HFFc6 (cell line): ENCODE measurements around the gene LORICRIN. TPM values are rescaled to one million over a fixed set of nuclear protein-coding genes. Genes with fewer than 3 reads are reported as not detected.
"Not testable (repeated sequence)": the region's sequence is repeated elsewhere in the genome, so short reads cannot be mapped to it uniquely, and the experiment has no call there.

ENCODE experiments used
- DNase-seq: peaks from one replicate; pipeline ENCODE4 v3.0.0-alpha.2; 2018
- H3K27ac Mint-ChIP-seq: 2 replicates; pipeline ENCODE4 v1.8.0; 2020; ENCODE audit warnings: mild to moderate bottlenecking, mixed read lengths
- H3K27me3 Mint-ChIP-seq: 2 replicates; pipeline ENCODE4 v1.8.0; 2021; ENCODE audit warnings: mild to moderate bottlenecking, moderate library complexity, mixed read lengths; ENCODE audit not compliant: insufficient read depth
- H3K36me3 Mint-ChIP-seq: 2 replicates; pipeline ENCODE4 v1.8.0; 2021; ENCODE audit warnings: low read depth, mixed read lengths
- H3K4me1 Mint-ChIP-seq: 2 replicates; pipeline ENCODE4 v1.8.0; 2020; ENCODE audit warnings: low read depth, mixed read lengths
- H3K4me3 Mint-ChIP-seq: 2 replicates; pipeline ENCODE4 v1.8.0; 2020; ENCODE audit warnings: mild to moderate bottlenecking, moderate library complexity, mixed read lengths
- H3K9me3 Mint-ChIP-seq: 2 replicates; pipeline ENCODE4 v1.8.0; 2020; ENCODE audit warnings: mild to moderate bottlenecking, mixed read lengths
- total RNA-seq, 6 experiments: library from RNA; stranded (reverse); fragmentation: NEBNext Ultra II Directional; extraction: Animal tissue kit (Norgen Biotek cat#: 25700); gene quantifications; 2 replicates in 1 of 6; 3 replicates in 5 of 6; pipeline ENCODE4 v1.2.3, GENCODE V29; 2021
- TF ChIP-seq, protein P1 (sequence below): fragments of 200-600 bp; sonication (generic); IDR thresholded peaks from 2 replicates; pipeline ENCODE4 v1.5.0; 2021; ENCODE audit warnings: antibody characterized with exemption, mild to moderate bottlenecking

LORICRIN gene
- total RNA-seq, 6 experiments from 2014 or later: not detected

GRCh38 chr1:153217744-153218416 is 41.6 kb upstream of the LORICRIN start:
- TF ChIP-seq, protein P1, sequence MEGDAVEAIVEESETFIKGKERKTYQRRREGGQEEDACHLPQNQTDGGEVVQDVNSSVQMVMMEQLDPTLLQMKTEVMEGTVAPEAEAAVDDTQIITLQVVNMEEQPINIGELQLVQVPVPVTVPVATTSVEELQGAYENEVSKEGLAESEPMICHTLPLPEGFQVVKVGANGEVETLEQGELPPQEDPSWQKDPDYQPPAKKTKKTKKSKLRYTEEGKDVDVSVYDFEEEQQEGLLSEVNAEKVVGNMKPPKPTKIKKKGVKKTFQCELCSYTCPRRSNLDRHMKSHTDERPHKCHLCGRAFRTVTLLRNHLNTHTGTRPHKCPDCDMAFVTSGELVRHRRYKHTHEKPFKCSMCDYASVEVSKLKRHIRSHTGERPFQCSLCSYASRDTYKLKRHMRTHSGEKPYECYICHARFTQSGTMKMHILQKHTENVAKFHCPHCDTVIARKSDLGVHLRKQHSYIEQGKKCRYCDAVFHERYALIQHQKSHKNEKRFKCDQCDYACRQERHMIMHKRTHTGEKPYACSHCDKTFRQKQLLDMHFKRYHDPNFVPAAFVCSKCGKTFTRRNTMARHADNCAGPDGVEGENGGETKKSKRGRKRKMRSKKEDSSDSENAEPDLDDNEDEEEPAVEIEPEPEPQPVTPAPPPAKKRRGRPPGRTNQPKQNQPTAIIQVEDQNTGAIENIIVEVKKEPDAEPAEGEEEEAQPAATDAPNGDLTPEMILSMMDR: no peak
- peaks cover 12% of the 10 kb centered on the region for H3K27me3 Mint-ChIP-seq
- no peak overlapping the region for H3K27ac Mint-ChIP-seq
- H3K4me3 Mint-ChIP-seq: no peak overlapping the region
- H3K4me1 Mint-ChIP-seq: no peaks in the 10 kb centered on the region
- H3K36me3 Mint-ChIP-seq: no peaks in the 10 kb centered on the region
- H3K9me3 Mint-ChIP-seq: no peaks in the 10 kb centered on the region
- DNase-seq: no peak

- H3K36me3 Mint-ChIP-seq: no peaks in the 10 kb centered on the region
- H3K9me3 Mint-ChIP-seq: no peaks in the 10 kb centered on the region
- no peak for DNase-seq
- H3K4me1 Mint-ChIP-seq: no peaks in the 10 kb centered on the region
- no peak overlapping the region for H3K4me3 Mint-ChIP-seq
- TF ChIP-seq, protein P1: no peak
- peaks cover 14% of the 10 kb centered on the region for H3K27me3 Mint-ChIP-seq
- no peak overlapping the region for H3K27ac Mint-ChIP-seq
These were observed 38.7 kb upstream of the LORICRIN start for GRCh38 chr1:153220606-153221303.

DNA sequence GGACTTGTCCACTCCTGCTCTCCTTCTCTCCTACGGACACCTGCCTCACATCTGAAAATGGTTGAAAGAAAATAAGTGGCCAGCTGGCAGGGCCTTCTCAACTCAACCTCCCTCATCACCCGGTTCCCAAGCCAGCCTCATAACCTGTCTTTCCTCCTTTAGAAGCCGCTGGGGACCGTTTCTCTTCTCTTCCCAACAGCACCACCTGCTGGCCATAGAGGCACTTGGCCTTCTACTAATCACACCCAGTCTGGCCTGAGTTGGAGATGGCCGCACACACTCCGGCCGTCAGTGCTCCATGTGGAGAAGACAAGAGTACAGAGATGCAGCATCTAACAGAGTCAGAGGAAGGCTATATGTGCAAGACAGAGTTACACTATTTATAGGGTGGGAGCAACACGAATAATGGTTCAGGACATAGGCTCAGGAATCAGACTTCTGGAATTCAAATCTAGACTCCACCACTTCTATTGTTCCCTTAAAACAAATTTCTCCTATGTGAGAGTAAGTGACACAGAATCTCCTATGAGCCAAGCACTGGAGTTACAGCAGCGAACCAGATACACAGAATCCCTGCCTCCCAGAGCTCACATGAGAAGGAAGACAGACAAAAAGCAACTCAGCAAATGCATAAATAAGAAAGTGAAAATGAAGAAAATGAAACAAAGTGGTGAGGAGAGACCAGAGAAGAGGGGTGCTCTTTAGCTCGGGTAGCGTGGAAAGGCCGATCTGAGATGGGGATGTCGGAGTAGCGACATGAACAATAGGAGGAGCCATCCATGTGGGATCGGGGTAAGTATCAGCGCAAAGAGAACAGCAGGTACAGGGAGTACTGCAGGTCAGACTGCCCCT is 36.2 kb upstream of the LORICRIN start:
- not testable (repeated sequence) for H3K4me1 Mint-ChIP-seq
- H3K27me3 Mint-ChIP-seq: peaks cover 14% of the 10 kb centered on the region
- DNase-seq: peak; percentile 50

DNA sequence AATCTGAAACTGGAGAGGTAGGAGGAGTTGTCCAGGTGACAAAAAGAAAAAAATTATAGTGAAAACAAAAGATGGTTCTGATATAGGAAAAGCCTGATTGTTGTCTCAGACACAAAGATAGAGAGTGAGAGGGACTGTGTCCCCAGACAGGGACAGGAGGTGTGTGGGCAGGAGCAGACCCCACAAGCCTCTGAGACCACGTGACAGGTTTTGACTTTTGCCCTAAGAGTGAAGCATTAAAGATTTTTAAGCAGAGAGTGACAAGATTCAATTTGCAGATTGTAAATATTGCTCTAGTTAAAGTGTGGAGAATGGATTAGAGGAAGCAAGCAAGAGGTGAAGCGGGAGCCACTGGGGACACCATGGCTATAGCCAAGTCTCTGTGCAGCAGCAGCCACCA is 31.7 kb upstream of the LORICRIN start:
- H3K36me3 Mint-ChIP-seq: no peaks in the 10 kb centered on the region
- H3K4me3 Mint-ChIP-seq: no peak overlapping the region
- no peaks in the 10 kb centered on the region for H3K9me3 Mint-ChIP-seq
- peaks cover 6% of the 10 kb centered on the region for H3K27me3 Mint-ChIP-seq
- H3K27ac Mint-ChIP-seq: no peak overlapping the region
- DNase-seq: no peak
- H3K4me1 Mint-ChIP-seq: no peaks in the 10 kb centered on the region
- TF ChIP-seq, protein P1: no peak

More for the DNA sequence above, 36.2 kb upstream of the LORICRIN start:
- H3K9me3 Mint-ChIP-seq, H3K27ac Mint-ChIP-seq, H3K36me3 Mint-ChIP-seq: not testable (repeated sequence)
- H3K4me3 Mint-ChIP-seq: peak overlapping the region; percentile 46; the same call in 1 of the 2 replicates
- TF ChIP-seq, protein P1: peak; percentile 85

GRCh38 chr1:153228491-153228890 is 31.0 kb upstream of the LORICRIN start:
- DNase-seq: no peak
- TF ChIP-seq, protein P1: no peak
- Mint-ChIP-seq H3K27ac (no peak overlapping the region), H3K27me3 (peaks cover 6% of the 10 kb centered on the region), H3K9me3 (no peaks in the 10 kb centered on the region), H3K4me1 (no peaks in the 10 kb centered on the region), H3K36me3 (no peaks in the 10 kb centered on the region), H3K4me3 (no peak overlapping the region)
